GM18507 (cell line): ENCODE measurements around the gene NTMT2.

Experiments
- DNase-seq: peaks from one replicate; pipeline ENCODE4 v3.0.0; 2011; ENCODE audit warnings: low read depth; ENCODE audit not compliant: insufficient read length; ENCODE audit errors: extremely low spot score
- FAIRE-seq: peaks from 2 replicates; lab custom pipeline; 2011; peaks lifted over from hg19 to GRCh38; lab: Jason Lieb, UNC

Gene NTMT2

DNA sequence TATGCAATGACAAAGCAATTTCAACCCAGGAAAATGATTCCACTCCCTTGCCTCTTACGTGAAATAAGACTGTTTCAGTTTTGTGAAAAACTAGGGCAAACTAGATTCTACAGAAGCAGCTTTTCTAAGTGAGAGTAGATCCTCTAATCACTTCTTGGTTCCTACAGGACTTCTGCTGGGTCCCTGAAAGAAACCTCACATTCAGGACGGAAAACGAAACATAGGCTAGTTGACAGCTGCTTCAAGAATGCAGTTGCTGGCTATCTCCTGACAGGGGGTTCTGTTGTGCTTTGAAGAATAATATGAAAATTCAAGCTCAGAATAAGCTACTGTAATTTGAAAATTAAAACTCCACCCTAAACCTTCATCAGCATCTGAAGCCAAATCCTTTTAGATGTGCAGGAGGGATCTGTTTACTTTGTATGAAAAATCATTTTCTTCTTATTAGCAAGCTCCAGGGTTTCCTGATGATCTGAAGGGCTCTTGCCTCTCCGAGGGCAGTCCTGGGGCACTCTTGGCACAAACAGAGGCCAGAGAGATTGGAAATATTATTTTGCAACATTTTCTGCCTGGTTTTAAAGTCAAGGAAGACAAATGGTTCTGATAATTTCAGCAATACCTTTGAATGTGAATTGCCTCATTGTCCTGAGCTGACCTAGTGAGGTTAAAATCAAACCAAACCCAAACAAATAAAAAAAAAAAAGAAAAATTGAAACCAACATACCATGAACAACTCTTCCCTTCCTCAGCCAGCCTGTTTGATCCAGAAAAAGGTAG lies 55.0 kb downstream of the NTMT2 start:
- no peak for DNase-seq
- no peak for FAIRE-seq

DNA sequence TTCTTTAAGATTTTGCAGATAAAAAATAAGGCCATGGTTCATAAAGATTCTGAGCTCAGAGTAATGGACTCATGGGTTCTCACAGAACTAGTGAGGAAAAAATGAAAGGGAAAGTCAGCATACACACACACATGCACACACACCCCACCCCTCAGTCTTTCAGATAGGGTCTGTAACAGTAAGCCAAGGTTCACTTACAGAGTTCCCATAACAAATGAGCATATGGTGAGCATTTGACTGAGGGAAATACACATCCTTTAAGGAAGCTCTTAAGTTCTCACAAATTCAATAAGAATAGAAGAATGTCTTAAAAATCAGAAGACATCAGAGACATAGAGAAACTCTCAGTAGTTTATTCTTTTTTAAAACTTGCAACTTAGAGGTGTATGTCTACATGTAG lies 57.9 kb downstream of the NTMT2 start:
- FAIRE-seq (no peak), DNase-seq (no peak)

DNA sequence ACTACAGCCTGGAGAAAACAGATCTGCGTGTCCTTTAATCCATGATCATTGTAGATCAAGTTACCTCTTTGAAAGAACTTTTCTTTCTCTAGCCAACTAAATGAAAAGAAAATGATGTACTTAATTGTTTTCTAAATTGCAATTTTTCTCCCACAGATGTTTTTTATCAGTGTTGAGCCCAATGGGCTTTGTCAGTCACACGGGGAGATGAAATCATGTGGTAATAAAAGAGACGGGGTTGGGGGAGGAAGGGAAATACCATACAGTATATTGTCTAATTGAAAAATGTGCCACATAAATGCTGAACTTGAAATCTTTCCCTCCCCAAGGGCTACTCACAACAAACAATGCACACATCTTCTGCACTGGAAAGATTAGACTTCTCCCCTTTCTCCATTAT lies 58.4 kb downstream of the NTMT2 start:
- no peak for FAIRE-seq
- DNase-seq = no peak

DNA sequence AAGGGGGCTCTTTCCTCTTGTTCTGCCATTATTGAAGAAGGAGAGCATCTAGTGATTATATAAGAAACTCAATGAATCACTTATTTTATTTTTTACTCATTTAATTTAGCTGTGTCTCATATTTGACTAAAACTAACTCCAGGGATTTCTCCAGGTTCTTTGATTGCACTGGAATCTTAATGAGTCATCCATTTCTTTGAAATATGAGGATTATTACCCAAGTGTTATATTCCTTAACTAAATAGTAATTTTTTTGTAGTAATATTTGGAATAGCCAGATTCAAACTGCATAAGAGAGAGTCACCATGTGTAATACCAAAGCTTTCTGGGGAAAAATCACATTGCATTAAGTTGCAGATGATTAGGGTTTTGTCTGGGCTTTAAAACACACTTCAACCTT lies 59.5 kb downstream of the NTMT2 start:
- no peak for DNase-seq
- FAIRE-seq = no peak

DNA sequence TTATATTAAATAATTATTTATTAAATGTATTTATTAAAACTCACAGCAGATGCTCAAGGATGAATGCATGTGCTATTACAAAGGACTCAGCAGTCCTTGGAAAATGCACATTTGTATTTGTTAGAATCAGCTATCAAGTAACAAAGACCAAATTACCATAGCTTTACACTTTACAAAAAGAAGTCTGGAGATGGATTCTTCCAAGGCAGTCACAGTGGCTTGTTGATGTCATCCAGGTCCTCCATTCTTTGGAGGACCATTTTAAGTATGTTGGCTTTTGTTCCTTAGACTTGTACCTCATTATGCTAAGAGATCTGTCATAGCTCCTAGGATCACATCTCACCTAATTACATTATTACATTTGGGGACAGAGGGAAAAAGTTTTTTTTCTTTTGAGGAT lies 63.4 kb downstream of the NTMT2 start:
- FAIRE-seq = no peak
- DNase-seq = no peak

DNA sequence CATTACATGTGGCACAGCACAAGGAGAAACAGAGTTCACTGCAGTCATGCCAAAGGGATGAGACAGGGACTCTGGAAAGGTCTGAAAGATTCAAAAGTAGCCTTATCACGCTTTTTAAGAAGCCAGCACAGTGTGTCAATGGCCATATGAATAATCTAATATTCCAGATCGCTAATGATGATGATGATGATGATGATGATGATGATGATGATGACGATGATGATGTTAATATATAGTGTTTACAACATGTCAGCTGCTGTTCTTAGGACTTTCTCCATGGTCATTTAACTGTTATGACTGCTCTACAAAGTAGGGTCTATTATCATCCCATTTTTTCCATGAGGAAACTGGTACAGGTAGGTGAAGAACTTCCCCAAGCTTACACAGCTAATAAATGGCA lies 64.4 kb downstream of the NTMT2 start:
- no peak for DNase-seq
- FAIRE-seq = no peak

DNA sequence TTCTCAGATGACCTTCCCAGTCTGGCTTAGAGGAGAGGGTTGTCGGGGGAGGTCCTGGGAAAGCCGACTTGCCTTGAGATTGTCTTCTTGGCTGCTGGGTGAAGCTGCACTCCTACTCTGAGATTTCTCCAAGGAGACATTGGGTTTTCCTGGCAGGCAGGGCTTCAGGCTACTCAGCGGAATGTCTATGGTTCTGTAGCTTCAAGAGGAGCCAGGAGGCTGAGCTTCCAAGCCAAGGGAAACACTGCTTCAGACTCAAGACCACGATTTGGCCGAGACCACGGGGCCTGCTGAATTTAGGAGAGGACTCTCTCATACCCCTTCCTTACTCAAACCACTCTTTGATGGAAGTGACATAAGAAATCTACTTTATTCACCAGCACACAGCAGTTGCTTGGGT lies 67.8 kb downstream of the NTMT2 start:
- no peak for DNase-seq
- FAIRE-seq = no peak

DNA sequence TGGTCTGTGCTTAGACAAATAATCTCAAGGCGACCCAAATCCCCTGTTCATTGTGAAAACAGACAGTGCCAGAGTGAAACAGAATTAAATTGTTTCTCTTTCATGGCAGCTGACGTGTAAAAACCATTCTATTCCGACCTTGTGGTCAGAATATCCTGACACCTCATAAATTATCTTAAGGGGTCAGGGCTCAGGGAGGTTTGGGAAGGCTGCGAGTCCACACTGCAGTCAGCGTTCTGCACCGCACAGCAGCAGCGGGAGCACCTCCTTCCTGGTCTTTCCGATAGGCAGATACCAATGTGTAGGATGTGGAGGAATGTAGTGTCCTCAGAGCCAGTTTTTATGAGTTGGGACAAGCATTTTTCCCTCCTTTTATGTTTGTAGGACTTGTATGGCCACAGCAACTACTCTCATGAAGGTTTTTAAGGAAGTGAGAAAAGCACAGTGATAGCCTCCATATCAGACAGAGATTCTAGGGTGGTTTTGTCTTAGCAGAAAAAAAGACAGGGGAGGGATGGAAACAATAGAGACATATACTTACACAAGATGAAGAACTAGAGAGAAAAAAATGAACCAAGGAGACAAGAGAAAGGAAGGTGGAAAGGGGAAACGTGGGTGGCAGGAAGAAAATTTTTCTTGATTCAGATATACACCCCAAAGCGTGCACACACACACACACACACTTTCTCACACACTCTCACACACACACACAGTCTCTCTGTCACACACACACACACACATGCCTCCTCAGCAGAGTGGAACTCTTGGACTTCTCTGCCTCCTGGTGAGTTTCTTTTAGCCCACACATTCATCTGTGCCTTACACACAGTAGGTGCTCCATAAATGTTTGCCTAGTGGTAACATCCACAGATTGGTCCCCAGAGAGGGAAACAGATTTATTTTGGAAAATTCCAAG lies 68.6 kb downstream of the NTMT2 start:
- peak; percentile 68 for FAIRE-seq
- DNase-seq = no peak

DNA sequence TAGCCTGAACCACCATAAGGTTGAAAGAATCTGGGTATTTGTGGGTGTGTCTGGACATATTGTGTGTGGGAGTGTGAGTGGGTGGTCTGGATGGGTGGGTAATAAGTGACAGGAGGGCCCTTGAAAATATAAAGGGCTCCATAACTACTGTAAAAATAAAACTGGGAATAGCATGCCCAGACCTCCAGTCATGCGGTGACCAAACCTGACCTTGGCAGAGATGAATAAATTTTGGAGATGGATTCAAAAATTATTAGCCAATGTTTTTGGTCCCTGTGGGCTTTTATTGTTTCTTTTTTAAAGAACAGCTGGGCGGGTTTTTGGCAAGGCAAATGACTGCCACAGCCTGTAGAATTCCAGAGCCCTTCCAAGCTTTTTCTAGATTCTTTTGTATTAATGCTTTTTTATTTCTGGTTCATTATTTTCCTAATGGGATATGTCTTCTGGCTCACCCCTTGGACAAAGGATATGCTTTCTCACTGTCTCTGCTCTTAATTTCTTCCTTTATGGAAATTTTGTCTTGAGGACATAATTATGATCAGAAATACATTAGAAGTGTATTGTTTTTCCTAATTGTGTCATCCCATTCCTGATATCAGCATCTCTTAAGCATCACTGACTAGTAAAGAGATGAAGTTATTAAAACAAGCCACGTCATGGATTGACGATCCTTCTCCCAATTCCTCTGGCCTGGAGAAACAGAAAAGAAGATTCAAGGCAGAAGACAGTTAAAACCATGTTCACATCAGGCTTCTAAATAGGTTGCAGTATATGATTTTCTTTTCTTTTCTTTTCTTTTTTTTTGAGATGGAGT lies 69.5 kb downstream of the NTMT2 start:
- no peak for DNase-seq
- no peak for FAIRE-seq

DNA sequence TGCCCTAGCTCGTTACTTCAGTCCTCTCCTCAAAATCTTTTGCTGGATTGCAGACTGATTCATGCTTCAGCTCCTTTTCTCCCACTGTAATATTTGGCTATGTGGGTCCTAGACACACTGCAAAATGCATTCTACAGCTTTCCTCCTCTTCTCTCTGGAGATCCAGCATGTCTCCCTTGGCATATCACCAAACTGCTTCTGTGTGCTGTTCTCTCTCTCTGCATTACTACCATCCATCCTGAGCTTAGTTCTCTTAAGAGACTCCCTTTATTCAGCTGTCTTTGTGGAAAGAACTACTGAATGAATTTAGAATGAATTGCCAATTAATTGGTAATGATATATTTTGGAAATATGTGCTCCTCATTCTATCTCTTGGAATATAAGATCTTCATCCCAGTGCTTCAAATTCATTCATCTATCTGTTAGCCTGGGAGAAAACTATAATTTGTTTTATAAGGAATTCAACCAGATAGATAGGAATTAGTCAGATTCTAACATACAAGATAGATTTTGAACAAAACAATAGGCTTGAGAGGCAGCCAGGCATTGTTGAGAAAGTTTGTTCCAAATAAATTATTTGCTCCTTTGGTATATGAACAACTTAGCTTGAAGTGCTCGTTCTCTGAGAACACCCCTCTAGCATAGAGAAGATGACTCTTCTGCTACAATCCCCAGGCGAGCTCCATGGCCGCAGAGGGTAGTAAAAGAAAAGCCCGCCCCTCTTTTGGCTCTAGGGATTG lies 71.9 kb downstream of the NTMT2 start:
- FAIRE-seq (no peak), DNase-seq (no peak)

DNA sequence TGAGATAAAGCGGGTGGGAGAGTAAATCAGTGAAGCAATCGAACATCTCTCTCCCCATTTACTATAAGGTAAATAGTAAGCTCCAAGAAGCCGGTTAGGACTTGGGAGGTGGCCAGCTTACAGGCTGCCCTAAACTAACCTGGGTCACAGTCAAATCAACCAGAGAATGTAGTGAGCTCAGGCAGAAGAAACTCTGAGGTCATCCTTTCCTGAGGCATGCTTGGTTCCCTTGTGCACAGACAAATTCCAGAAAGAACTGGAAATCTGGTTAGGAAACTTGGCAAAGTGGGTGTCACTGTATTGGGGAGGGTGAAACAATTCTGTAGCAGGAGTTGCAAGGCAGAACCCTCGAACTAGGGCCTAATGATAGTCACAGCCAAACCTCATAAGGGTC lies 72.5 kb downstream of the NTMT2 start:
- DNase-seq (no peak), FAIRE-seq (no peak)
